Right atrium auricular region (tissue), 2 donors: ENCODE measurements around the gene DMD. TPM values are rescaled to one million over a fixed set of nuclear protein-coding genes. Genes with fewer than 3 reads are reported as not detected.
A peak's percentile ranks its signal among the peaks of the same experiment; 100 is the strongest.

ENCODE experiments used
- DNase-seq: peaks from one replicate; pipeline ENCODE4 v3.0.0-alpha.2; 2019; ENCODE audit warnings: low spot score
- H3K27ac ChIP-seq, 2 donors: fragments of 200-600 bp; sonication (generic); 1 replicate in 1 of 2; 2 replicates in 1 of 2; pipeline ENCODE4 v1.5.1; 2016 to 2019
- H3K27me3 ChIP-seq, 2 donors: fragments of 200-600 bp; sonication (generic); one replicate each; pipeline versions ENCODE4 v1.5.1 to v1.6.0; 2017 to 2019
- H3K36me3 ChIP-seq: fragments of 200-600 bp; sonication (generic); one replicate; pipeline ENCODE4 v1.5.1; 2016
- H3K4me1 ChIP-seq, 2 donors: fragments of 200-600 bp; sonication (generic); one replicate each; pipeline versions ENCODE4 v1.5.1 to v1.6.0; 2017 to 2019
- H3K4me3 ChIP-seq, 2 donors: fragments of 200-600 bp; sonication (generic); 1 replicate in 1 of 2; 2 replicates in 1 of 2; pipeline ENCODE4 v1.5.1; 2017 to 2019; ENCODE audit warnings: mild to moderate bottlenecking in 1 of 2, moderate library complexity in 1 of 2
- H3K9me3 ChIP-seq, 2 donors: fragments of 200-600 bp; sonication (generic); one replicate each; pipeline ENCODE4 v1.5.1; 2019
- CTCF ChIP-seq, 2 donors: fragments of 200-600 bp; sonication (generic); IDR thresholded peaks; one replicate each; pipeline ENCODE4 v1.5.1; 2019; ENCODE audit warnings: antibody characterized with exemption in 2 of 2
- total RNA-seq, 2 donors: library from RNA; depleted of rRNA; stranded (reverse); fragments of >200 nt; gene quantifications; one replicate each; pipeline ENCODE4 v1.1.0, GENCODE V29; 2016

DMD gene
- total RNA-seq, 2 donors from 2014 or later, result 111 to 135 TPM

DNA sequence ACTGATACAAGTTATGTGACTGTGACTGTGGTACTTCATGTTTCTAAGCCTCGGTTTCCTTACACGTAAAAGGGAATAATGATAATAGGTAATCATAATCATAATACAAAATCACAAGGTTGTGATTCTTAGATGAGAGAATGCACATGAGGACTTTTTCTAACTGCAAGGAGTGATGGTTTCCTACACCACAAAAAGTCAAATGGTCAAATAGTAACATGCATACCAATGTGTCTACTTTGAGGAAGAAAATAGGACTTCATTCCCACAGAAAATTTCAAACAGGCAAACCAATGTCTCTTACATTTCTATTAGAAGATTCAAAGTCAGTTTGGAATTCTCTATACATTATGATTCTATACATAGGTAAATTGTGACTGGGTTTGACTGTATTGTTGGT, 1770.8 kb downstream of the DMD start:
- Histone ChIP-seq H3K9me3 (no peaks in the 10 kb centered on the region), H3K4me3 (no peak overlapping the region), H3K4me1 (no peaks in the 10 kb centered on the region), H3K27me3 (no peaks in the 10 kb centered on the region), H3K27ac (no peak overlapping the region), H3K36me3 (no peaks in the 10 kb centered on the region)
- DNase-seq, result no peak
- no peak for TF ChIP-seq CTCF (IDR thresholded peaks at IDR 0.05)

DNA sequence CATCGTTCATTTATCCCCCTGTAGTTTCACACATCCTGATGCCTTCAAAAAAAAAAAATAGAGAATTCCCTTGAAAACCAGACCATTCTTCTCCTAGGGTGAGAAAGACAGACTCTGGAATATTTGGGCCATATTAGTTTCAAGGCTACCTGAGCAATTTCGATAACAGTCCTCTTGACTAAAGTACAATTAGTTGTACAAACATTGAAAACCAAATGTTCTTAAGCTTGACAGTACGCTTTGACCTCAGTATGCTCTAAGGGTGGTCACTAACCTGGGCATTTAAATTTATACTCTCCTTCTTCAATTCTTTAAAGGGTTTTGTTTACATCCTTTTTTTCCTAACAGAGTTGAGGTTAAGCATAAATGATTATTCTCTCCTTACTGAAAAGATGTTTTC, 1774.9 kb downstream of the DMD start:
- H3K9me3 ChIP-seq, result no peaks in the 10 kb centered on the region
- TF ChIP-seq CTCF (IDR thresholded peaks at IDR 0.05), result no peak
- H3K4me3 ChIP-seq, result no peak overlapping the region
- H3K27me3 ChIP-seq, result no peaks in the 10 kb centered on the region
- no peaks in the 10 kb centered on the region for H3K4me1 ChIP-seq
- DNase-seq, result no peak
- no peaks in the 10 kb centered on the region for H3K36me3 ChIP-seq
- no peak overlapping the region for H3K27ac ChIP-seq

DNA sequence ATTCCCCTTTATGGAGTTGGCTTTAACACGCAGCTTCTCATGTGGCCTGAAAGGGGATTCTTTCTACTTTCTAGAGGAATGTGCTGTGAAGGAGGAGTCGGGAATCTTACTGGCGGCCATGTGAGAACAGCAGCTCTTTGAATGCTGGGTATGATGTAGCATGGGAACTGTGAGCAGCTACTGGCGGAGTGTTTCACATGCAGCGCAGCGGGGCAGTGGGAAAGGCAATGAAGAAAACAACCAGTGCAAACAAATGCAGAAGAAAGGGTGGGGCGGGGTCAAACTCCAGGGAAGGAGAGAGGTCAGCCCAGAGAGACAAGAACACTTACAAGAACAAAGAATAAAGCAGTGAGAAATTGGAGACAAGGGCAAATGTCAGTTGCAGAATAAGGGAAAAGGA, 1775.8 kb downstream of the DMD start:
- H3K27me3 ChIP-seq, result no peaks in the 10 kb centered on the region
- H3K36me3 ChIP-seq, result no peaks in the 10 kb centered on the region
- no peaks in the 10 kb centered on the region for H3K4me1 ChIP-seq
- no peak for DNase-seq
- H3K4me3 ChIP-seq, result no peak overlapping the region
- no peaks in the 10 kb centered on the region for H3K9me3 ChIP-seq
- no peak overlapping the region for H3K27ac ChIP-seq
- TF ChIP-seq CTCF (IDR thresholded peaks at IDR 0.05), result no peak

DNA sequence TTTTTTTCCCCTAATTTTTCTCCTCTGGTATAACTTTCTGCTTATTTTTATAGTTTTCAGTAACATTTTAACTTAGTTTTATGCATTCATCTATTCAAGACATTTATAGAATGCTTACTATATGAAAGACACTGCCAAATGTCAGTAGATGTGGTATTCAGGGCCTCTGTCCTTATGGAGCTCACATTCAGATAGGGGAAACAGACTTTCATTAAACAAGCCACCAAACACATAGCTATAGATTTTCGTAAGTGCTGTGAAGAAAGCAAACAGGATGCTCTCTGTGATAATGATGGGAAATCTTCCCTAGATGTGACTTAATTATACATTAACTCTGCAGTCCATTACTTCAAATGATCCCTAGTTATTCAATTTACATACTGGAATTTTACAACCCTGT, 1777.5 kb downstream of the DMD start:
- H3K4me1 ChIP-seq, result no peaks in the 10 kb centered on the region
- H3K36me3 ChIP-seq, result no peaks in the 10 kb centered on the region
- H3K9me3 ChIP-seq, result no peaks in the 10 kb centered on the region
- no peak for DNase-seq
- H3K27me3 ChIP-seq, result no peaks in the 10 kb centered on the region
- H3K27ac ChIP-seq, result no peak overlapping the region
- no peak overlapping the region for H3K4me3 ChIP-seq
- TF ChIP-seq CTCF (IDR thresholded peaks at IDR 0.05), result no peak

DNA sequence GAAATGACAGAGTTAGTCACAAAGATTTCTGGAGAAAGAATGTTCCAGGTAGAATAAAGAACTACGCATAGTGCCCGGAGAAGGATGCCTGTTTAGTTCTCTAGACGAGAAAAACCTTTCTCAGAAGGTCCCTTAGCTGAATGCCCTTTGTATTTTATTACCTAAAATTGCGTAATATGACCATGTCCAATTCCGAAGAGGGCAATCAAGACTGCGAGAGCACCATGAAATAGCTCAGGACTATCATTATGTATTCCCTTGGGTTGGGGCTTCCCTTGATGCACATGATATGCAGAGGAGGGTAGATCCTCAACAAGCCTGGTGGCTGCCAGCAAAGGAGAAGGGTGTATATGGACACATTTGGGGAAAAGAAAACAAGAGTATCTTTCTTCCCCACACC, 1781.4 kb downstream of the DMD start:
- Histone ChIP-seq H3K4me1 (no peaks in the 10 kb centered on the region), H3K4me3 (no peak overlapping the region), H3K27me3 (no peaks in the 10 kb centered on the region), H3K9me3 (no peaks in the 10 kb centered on the region), H3K36me3 (no peaks in the 10 kb centered on the region), H3K27ac (no peak overlapping the region)
- no peak for TF ChIP-seq CTCF (IDR thresholded peaks at IDR 0.05)
- DNase-seq, result no peak

- TF ChIP-seq CTCF (IDR thresholded peaks at IDR 0.05), result peak in 1 of 2 donors; percentile 49
- no peak for DNase-seq
- Histone ChIP-seq H3K4me3 (no peak overlapping the region), H3K36me3 (no peaks in the 10 kb centered on the region), H3K27me3 (no peaks in the 10 kb centered on the region), H3K4me1 (peaks cover 0 to 4% of the 10 kb centered on the region in 2 donors), H3K27ac (peak overlapping the region in 1 of 2 donors; percentile 3), H3K9me3 (no peaks in the 10 kb centered on the region)
These were observed 1787.7 kb downstream of the DMD start for GRCh38 chrX:31423609-31424189.
